GM23248 (cell line): Measurements from ENCODE around the gene HIVEP3. TPM values are rescaled to one million over a fixed set of nuclear protein-coding genes. Genes with fewer than 3 reads are reported as not detected.

Experiments used
- DNase-seq: peaks from one replicate; pipeline ENCODE4 v3.0.0-alpha.2; 2015
- H2AFZ ChIP-seq: fragments of 200-600 bp; sonication (generic); 2 replicates; pipeline ENCODE4 v1.6.1; 2016; ENCODE audit warnings: antibody characterized with exemption
- H3F3A ChIP-seq: fragments of 200-600 bp; sonication (generic); 2 replicates; pipeline ENCODE4 v1.6.1; 2016; ENCODE audit warnings: mild to moderate bottlenecking, antibody characterized with exemption, mixed run types; ENCODE audit not compliant: insufficient read depth
- H3K27ac ChIP-seq: fragments of 200-600 bp; sonication (generic); 2 replicates; pipeline ENCODE4 v1.5.1; 2016; ENCODE audit warnings: mild to moderate bottlenecking
- H3K27me3 ChIP-seq: fragments of 200-600 bp; sonication (generic); replicated peaks from 2 replicates; pipeline ENCODE4 v1.6.1; 2016; ENCODE audit warnings: mild to moderate bottlenecking; ENCODE audit not compliant: insufficient read depth
- H3K36me3 ChIP-seq: fragments of 200-600 bp; sonication (generic); 2 replicates; pipeline ENCODE4 v1.6.1; 2016; ENCODE audit warnings: low read depth, mild to moderate bottlenecking
- H3K4me1 ChIP-seq: fragments of 200-600 bp; sonication (generic); 2 replicates; pipeline ENCODE4 v1.6.1; 2016; ENCODE audit warnings: mild to moderate bottlenecking; ENCODE audit not compliant: insufficient read depth
- H3K4me2 ChIP-seq: fragments of 200-600 bp; sonication (generic); one replicate; pipeline ENCODE4 v1.6.1; 2016; ENCODE audit warnings: mild to moderate bottlenecking; ENCODE audit not compliant: unreplicated experiment
- H3K4me3 ChIP-seq: fragments of 200-600 bp; sonication (generic); 2 replicates; pipeline ENCODE4 v1.5.1; 2016; ENCODE audit warnings: mild to moderate bottlenecking
- H3K79me2 ChIP-seq: fragments of 200-600 bp; sonication (generic); 2 replicates; pipeline ENCODE4 v1.6.1; 2016; ENCODE audit warnings: mild to moderate bottlenecking; ENCODE audit not compliant: insufficient read depth
- H3K9ac ChIP-seq: fragments of 200-600 bp; sonication (generic); 2 replicates; pipeline ENCODE4 v1.6.1; 2016; ENCODE audit warnings: mild to moderate bottlenecking
- H3K9me2 ChIP-seq: fragments of 200-600 bp; sonication (generic); 2 replicates; pipeline ENCODE4 v1.6.1; 2016; ENCODE audit warnings: mixed run types, mild to moderate bottlenecking, moderate library complexity; ENCODE audit not compliant: insufficient read depth
- H3K9me3 ChIP-seq: fragments of 200-600 bp; sonication (generic); one replicate; pipeline ENCODE4 v1.6.1; 2017; ENCODE audit warnings: low read depth
- H4K20me1 ChIP-seq: fragments of 200-600 bp; sonication (generic); 2 replicates; pipeline ENCODE4 v1.6.0; 2016; ENCODE audit not compliant: insufficient read depth
- EZH2 ChIP-seq: fragments of 200-600 bp; sonication (generic); IDR thresholded peaks from 2 replicates; pipeline ENCODE4 v1.6.1; 2018; ENCODE audit warnings: antibody characterized with exemption, mild to moderate bottlenecking; ENCODE audit not compliant: insufficient read depth, poor library complexity, severe bottlenecking
- EZH2phosphoT487 ChIP-seq: fragments of 200-600 bp; sonication (generic); IDR thresholded peaks from 2 replicates; pipeline ENCODE4 v1.6.1; 2018; ENCODE audit warnings: antibody characterized with exemption, moderate library complexity, mild to moderate bottlenecking, low read depth; ENCODE audit not compliant: insufficient read depth
- WGBS, 2 experiments: methylation state at CpG; one replicate each; pipeline ENCODE4 v1.1.6; 2015 to 2017; ENCODE audit warnings: low lambda C conversion rate in 2 of 2, low coverage in 1 of 2; ENCODE audit errors: missing lambda C conversion rate in 2 of 2; 5-methylcytosine and 5-hydroxymethylcytosine counted together
- in situ Hi-C: fragments of 300-500 bp; cut with MboI; formaldehyde crosslinking; loops from 2 replicates; pipeline ENCODE4 v1.15.0; 2020
- polyA plus RNA-seq: library from polyadenylated mRNA; unstranded; fragments of >200 nt; fragmentation: Nextera tagmentation; extraction: Ambion mirVana; gene quantifications from 2 replicates; pipeline ENCODE4 v1.2.1, GENCODE V29; 2016
- total RNA-seq: library from RNA; depleted of rRNA; stranded (reverse); fragments of >200 nt; shearing (Covaris generic); gene quantifications from 2 replicates; pipeline ENCODE4 v1.2.3, GENCODE V29; 2014

HIVEP3 gene
- total and polyA plus RNA-seq, 2 experiments from 2014 or later: 1.7 to 7.2 TPM

DNA sequence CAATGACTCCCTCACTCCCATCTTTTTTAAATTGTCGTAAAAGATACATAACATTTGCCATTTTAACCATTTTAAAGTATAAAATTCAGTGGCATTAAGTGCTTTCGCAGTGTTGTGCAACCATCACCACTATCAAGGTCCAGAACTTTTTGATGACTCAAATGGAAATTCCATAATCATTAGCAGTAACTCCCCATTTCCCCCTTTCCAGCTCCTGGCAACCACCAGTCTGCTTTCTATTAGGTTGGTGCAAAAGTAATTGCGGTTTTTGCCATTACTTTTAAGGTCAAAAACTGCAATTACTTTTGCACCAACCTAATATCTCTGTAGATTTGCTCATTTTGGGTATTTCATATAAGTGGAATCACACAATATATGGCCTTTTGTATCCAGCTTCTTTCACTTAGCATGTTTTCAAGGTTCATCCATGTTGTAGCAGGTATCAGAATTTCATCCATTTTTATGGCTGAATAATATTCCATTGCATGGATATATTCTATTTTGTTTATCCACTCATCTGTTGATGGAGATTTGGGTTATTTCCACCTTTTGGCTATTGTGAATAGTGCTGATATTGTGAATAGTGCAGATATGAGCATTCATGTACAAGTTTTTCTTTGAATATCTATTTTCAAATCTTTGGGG is 159.7 kb downstream of the HIVEP3 start:
- 2 to 3% methylated on average over 3 of the region's 3 CpGs for WGBS, 2 experiments
- H3K9me3 ChIP-seq: no peaks in the 10 kb centered on the region
- TF ChIP-seq EZH2 (no peak), EZH2phosphoT487 (no peak)
- H3K27ac ChIP-seq: peak overlapping the region; percentile 69
- in situ Hi-C loops: no loop called here
- H3K9me2 ChIP-seq: no peaks in the 10 kb centered on the region
- H3F3A ChIP-seq: peaks cover 15% of the 10 kb centered on the region
- DNase-seq: peak; percentile 92
- peak overlapping the region; percentile 80 for H3K4me2 ChIP-seq
- H3K27me3 ChIP-seq: no peaks in the 10 kb centered on the region
- peaks cover 16% of the 10 kb centered on the region for H3K4me1 ChIP-seq
- no peaks in the 10 kb centered on the region for H4K20me1 ChIP-seq
- peak overlapping the region; percentile 23; the same call in 1 of the 2 replicates for H3K9ac ChIP-seq
- H3K79me2 ChIP-seq: no peaks in the 10 kb centered on the region
- H2AFZ ChIP-seq: no peak overlapping the region
- H3K36me3 ChIP-seq: no peaks in the 10 kb centered on the region
- H3K4me3 ChIP-seq: peak overlapping the region; percentile 31; the same call in 1 of the 2 replicates

DNA sequence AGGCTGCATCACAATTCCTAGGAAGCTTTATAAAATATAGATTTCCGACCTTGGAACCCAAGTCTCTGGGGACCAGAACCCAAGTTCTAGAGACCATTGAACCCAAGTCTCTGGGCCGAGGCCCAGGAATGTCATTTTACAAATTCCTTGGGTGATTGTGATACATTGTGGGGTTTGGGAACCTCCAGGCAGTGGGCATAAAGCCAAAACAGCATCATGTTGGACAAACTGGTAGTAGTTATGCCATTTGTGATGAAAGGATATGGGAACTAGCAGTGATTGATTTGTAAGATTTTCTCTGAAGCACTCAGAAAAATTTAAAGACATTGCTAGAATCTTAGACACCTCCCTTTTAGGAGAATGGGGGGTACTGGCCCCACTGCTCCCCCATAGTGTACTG is 160.2 kb downstream of the HIVEP3 start:
- DNase-seq: peak; percentile 54
- H3K79me2 ChIP-seq: no peaks in the 10 kb centered on the region
- peak overlapping the region; percentile 23; the same call in 1 of the 2 replicates for H3K9ac ChIP-seq
- in situ Hi-C loops: no loop called here
- no peaks in the 10 kb centered on the region for H3K36me3 ChIP-seq
- peak overlapping the region; percentile 69 for H3K27ac ChIP-seq
- peaks cover 16% of the 10 kb centered on the region for H3K4me1 ChIP-seq
- peak overlapping the region; percentile 31; the same call in 1 of the 2 replicates for H3K4me3 ChIP-seq
- H3K9me3 ChIP-seq: no peaks in the 10 kb centered on the region
- H3K27me3 ChIP-seq: no peaks in the 10 kb centered on the region
- WGBS, 2 experiments: 56 to 59% methylated on average over 2 of the region's 2 CpGs
- peak overlapping the region; percentile 80 for H3K4me2 ChIP-seq
- H2AFZ ChIP-seq: no peak overlapping the region
- H3K9me2 ChIP-seq: no peaks in the 10 kb centered on the region
- H4K20me1 ChIP-seq: no peaks in the 10 kb centered on the region
- H3F3A ChIP-seq: peaks cover 15% of the 10 kb centered on the region
- TF ChIP-seq EZH2phosphoT487 (no peak), EZH2 (no peak)

DNA sequence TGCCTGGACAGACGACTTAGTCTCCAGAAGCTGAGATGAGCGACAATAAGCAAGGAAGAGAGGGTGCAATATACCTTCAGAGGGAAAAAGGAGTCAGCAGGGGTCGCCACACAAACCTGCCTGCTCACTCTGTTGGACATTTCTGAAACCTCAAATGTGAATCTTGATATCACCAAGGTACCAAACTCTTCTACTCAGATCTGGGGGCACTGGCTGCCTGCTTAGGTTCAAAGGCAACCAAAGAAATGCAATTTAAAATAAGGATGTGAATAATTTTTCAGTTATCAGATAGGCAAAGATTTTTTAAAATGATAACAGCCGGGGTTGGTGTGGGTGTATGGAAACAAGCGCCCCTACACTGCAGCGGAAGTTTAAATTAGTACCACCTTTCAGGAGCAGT is 164.2 kb downstream of the HIVEP3 start:
- H2AFZ ChIP-seq: no peak overlapping the region
- H3K9me2 ChIP-seq: no peaks in the 10 kb centered on the region
- H3K79me2 ChIP-seq: no peaks in the 10 kb centered on the region
- H3K9me3 ChIP-seq: no peaks in the 10 kb centered on the region
- no peaks in the 10 kb centered on the region for H3K36me3 ChIP-seq
- H3K9ac ChIP-seq: no peak overlapping the region
- H3K4me3 ChIP-seq: no peak overlapping the region
- WGBS, 2 experiments: 89 to 90% methylated on average over 6 of the region's 6 CpGs
- no peak overlapping the region for H3K27ac ChIP-seq
- peaks cover 14% of the 10 kb centered on the region for H3F3A ChIP-seq
- no peaks in the 10 kb centered on the region for H3K27me3 ChIP-seq
- no peaks in the 10 kb centered on the region for H4K20me1 ChIP-seq
- TF ChIP-seq EZH2 (no peak), EZH2phosphoT487 (no peak)
- no peak overlapping the region for H3K4me2 ChIP-seq
- in situ Hi-C loops: no loop called here
- DNase-seq: no peak
- peaks cover 22% of the 10 kb centered on the region for H3K4me1 ChIP-seq

DNA sequence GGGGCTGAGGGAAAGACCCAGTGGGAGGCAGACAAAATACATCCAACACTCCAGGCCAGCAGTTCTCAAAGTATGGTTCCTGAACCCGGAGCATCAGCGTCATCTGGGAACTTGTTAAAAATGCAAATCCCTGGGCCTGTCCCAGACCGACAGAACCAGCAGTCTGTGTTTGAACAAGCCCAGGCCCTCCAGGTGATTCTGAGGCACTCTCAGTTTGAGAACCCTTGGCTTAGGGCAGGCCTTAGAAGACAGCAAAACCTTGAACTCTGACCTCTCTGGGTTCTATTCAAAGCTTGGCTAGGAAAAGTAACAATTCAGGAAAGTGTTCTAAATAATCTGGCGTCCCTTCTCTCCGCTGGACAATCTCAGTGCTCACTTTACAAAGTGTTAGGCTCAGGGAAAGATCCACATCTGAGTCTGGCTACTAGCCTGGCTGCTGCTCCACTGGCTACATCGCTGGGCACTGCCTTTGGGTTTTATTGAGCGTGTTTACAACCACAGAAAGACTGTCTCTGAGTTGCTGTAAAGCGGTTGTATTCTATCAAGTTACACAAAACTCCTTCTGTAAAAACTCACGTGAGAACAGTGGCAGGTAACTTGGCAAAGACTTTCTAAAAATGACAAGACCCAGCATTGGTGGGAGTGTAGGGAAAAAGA is 166.1 kb downstream of the HIVEP3 start:
- no peak overlapping the region for H3K27ac ChIP-seq
- 97 to 98% methylated on average over 9 of the region's 9 CpGs for WGBS, 2 experiments
- in situ Hi-C loops: no loop called here

More for the DNA sequence above, 166.1 kb downstream of the HIVEP3 start:
- H3K27me3 ChIP-seq: no peaks in the 10 kb centered on the region
- no peaks in the 10 kb centered on the region for H3F3A ChIP-seq
- peaks cover 6% of the 10 kb centered on the region; the same call in 1 of the 2 replicates for H3K4me1 ChIP-seq
- no peak overlapping the region for H3K4me2 ChIP-seq
- no peak for DNase-seq
- no peaks in the 10 kb centered on the region for H4K20me1 ChIP-seq
- no peak overlapping the region for H2AFZ ChIP-seq
- TF ChIP-seq EZH2: no peak
- no peak for TF ChIP-seq EZH2phosphoT487
- no peak overlapping the region for H3K9ac ChIP-seq
- no peak overlapping the region for H3K4me3 ChIP-seq
- no peaks in the 10 kb centered on the region for H3K36me3 ChIP-seq
- no peaks in the 10 kb centered on the region for H3K79me2 ChIP-seq
- no peaks in the 10 kb centered on the region for H3K9me2 ChIP-seq
- no peaks in the 10 kb centered on the region for H3K9me3 ChIP-seq
